ENCODE data around the gene TMEM132A. TPM values are rescaled to one million over a fixed set of nuclear protein-coding genes. Genes with fewer than 3 reads are reported as not detected.

The TMEM132A gene
- total and polyA plus RNA-seq, 3 experiments from 2014 or later: 0.68 to 0.73 TPM; not detected in 1

DNA sequence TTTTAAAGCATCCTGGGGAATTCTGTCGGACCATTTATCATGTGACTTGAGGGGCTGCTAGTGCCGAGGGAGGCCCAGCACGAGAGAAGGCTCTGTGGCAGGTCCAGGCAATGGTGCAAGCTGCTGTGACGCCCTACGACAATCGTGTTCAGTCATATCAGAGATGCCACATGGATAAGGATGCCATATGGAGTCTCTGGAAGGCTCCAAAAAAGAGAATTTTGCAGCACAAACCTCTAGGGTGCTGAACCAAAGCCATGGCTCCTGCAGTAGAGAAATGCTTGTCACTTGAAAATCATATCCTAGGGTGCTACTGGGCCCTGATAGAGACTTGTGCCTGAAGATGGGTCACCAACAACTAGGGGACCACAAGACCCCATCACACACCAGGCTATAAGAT, 40.5 kb downstream of the TMEM132A start:
- Histone ChIP-seq H3K27me3 (ENCODE audit: insufficient read depth, low read length, poor library complexity, severe bottlenecking) (no peaks in the 10 kb centered on the region), H3K36me3 (ENCODE audit: insufficient read depth, low read length) (no peaks in the 10 kb centered on the region), H3K9me3 (ENCODE audit: low read length) (no peaks in the 10 kb centered on the region), H3K4me3 (ENCODE audit: low read length) (no peak overlapping the region), H3K4me1 (ENCODE audit: insufficient read depth, low read length) (no peaks in the 10 kb centered on the region), H3K27ac (ENCODE audit: low read depth, low read length) (no peak overlapping the region)
- Mint-ChIP-seq H3K4me1 (no peaks in the 10 kb centered on the region), H3K36me3 (peaks cover 0 to 4% (median 2%) of the 10 kb centered on the region in 3 donors), H3K27me3 (peaks cover 8 to 9% of the 10 kb centered on the region in 2 donors), H3K9me3 (peaks cover 0 to 2% (median 0%) of the 10 kb centered on the region in 5 donors), H3K4me3 (no peak overlapping the region), H3K27ac (no peak overlapping the region)
- CTCF ChIA-PET: interaction anchor here (1.5 kb wide), 1 partner anchor 161 kb away, joined by 4 read pairs; no protein-coding TSS in a partner anchor
- POLR2A ChIA-PET: no interaction called here
- no peak for DNase-seq

DNA sequence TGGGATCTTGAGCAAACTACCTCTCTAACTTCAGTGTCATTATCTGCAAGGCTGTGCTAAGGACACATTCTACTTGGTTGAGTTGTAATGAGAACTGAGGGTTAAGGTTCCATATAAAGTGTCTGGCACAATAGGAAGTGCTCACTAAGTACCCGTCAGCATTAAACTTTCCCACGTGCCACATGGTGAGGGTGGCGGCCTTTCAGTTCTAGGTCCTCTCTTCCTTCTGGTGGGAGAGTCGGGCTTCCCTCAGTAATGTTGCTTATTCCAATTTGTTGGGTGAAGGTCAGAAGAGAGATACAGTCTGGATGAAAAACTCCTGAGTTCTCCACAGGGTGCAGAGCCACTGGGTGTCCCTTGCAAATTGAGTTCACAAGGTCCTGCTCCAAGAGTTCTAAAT, 42.6 kb downstream of the TMEM132A start:
- Histone ChIP-seq H3K36me3 (ENCODE audit: insufficient read depth, low read length) (no peaks in the 10 kb centered on the region), H3K9me3 (ENCODE audit: low read length) (no peaks in the 10 kb centered on the region), H3K27me3 (ENCODE audit: insufficient read depth, low read length, poor library complexity, severe bottlenecking) (no peaks in the 10 kb centered on the region), H3K27ac (ENCODE audit: low read depth, low read length) (no peak overlapping the region), H3K4me3 (ENCODE audit: low read length) (no peak overlapping the region), H3K4me1 (ENCODE audit: insufficient read depth, low read length) (peaks cover 14% of the 10 kb centered on the region)
- no peak overlapping the region for H3K4me3 Mint-ChIP-seq
- POLR2A ChIA-PET: interaction anchor here (0.6 to 1.6 kb wide), 2 partner anchors 114 to 162 kb away, joined by 3 read pairs; no protein-coding TSS in a partner anchor
- CTCF ChIA-PET: interaction anchor here (1.0 to 2.5 kb wide), 3 partner anchors 10 to 220 kb away, joined by 3 to 7 read pairs (median 3); no protein-coding TSS in a partner anchor
- peaks cover 0 to 2% (median 0%) of the 10 kb centered on the region in 5 donors for H3K9me3 Mint-ChIP-seq
- H3K4me1 Mint-ChIP-seq: peaks cover 16 to 17% (median 16%) of the 10 kb centered on the region in 3 donors
- H3K27me3 Mint-ChIP-seq: peaks cover 0 to 3% of the 10 kb centered on the region in 2 donors
- H3K27ac Mint-ChIP-seq: no peak overlapping the region
- no peak for DNase-seq
- peaks cover 2 to 4% (median 4%) of the 10 kb centered on the region in 3 donors for H3K36me3 Mint-ChIP-seq

DNA sequence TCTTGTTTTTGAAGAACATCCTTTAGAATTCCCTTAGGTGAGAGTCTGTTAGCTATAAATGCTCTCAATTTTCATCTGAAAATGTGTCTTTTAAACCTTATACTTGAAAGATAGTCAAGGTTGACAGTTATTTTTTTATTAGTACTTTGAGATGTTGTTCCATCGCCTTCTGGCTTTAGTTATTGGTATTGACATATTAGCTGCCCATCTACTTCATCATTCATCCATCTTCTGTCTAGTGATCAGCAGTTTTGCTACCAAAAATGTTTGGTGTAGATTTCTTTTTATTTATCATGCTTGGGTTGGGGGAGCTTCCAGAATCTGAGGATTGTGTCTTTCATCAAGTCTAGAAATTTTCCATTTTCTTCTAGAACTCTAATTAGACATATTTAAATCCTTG, 44.0 kb downstream of the TMEM132A start:
- POLR2A ChIA-PET: interaction anchor here (1.0 to 1.6 kb wide), 2 partner anchors 18 to 161 kb away, joined by 3 to 4 read pairs; no protein-coding TSS in a partner anchor
- Histone ChIP-seq H3K27me3 (ENCODE audit: insufficient read depth, low read length, poor library complexity, severe bottlenecking) (no peaks in the 10 kb centered on the region), H3K27ac (ENCODE audit: low read depth, low read length) (no peak overlapping the region), H3K9me3 (ENCODE audit: low read length) (no peaks in the 10 kb centered on the region), H3K4me3 (ENCODE audit: low read length) (no peak overlapping the region), H3K4me1 (ENCODE audit: insufficient read depth, low read length) (peaks cover 14% of the 10 kb centered on the region), H3K36me3 (ENCODE audit: insufficient read depth, low read length) (no peaks in the 10 kb centered on the region)
- H3K27ac Mint-ChIP-seq: no peak overlapping the region
- H3K27me3 Mint-ChIP-seq: peaks cover 0 to 1% of the 10 kb centered on the region in 2 donors
- no peak for DNase-seq
- peaks cover 0 to 2% (median 0%) of the 10 kb centered on the region in 5 donors for H3K9me3 Mint-ChIP-seq
- peaks cover 16 to 18% (median 16%) of the 10 kb centered on the region in 3 donors for H3K4me1 Mint-ChIP-seq
- peaks cover 3 to 15% (median 12%) of the 10 kb centered on the region in 3 donors for H3K36me3 Mint-ChIP-seq
- CTCF ChIA-PET: interaction anchor here (0.9 to 1.7 kb wide), 2 partner anchors 58 to 219 kb away, joined by 3 to 7 read pairs; no protein-coding TSS in a partner anchor
- no peak overlapping the region for H3K4me3 Mint-ChIP-seq

DNA sequence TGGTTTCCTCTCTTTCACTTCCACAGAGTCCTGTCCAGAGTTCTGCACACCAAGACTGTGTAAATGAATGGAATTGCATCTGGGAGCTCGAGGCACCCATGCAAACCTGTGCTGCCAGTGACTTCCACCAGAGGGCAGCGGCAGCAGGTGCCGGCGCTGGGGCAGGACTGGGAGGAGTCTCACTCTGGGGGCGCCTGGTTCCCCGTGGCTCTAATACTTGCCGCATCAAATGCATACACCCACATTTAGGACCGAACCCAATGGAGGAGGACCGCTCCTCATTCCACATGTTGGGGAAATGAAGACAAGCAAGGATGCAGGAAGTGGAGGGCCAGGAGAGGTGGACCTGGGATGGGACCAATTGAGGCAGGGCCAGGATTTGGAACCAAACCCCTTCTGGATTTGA, 46.1 kb downstream of the TMEM132A start:
- ChIA-PET POLR2A (interaction anchor here (0.7 to 1.3 kb wide), 8 partner anchors 35 to 159 kb away, joined by 3 to 5 read pairs (median 4); no protein-coding TSS in a partner anchor), CTCF (interaction anchor here (0.6 to 2.8 kb wide), 28 partner anchors 8 to 219 kb away, joined by 3 to 18 read pairs (median 5); partner anchors contain the start of genes CD5 and TMEM109)

DNA sequence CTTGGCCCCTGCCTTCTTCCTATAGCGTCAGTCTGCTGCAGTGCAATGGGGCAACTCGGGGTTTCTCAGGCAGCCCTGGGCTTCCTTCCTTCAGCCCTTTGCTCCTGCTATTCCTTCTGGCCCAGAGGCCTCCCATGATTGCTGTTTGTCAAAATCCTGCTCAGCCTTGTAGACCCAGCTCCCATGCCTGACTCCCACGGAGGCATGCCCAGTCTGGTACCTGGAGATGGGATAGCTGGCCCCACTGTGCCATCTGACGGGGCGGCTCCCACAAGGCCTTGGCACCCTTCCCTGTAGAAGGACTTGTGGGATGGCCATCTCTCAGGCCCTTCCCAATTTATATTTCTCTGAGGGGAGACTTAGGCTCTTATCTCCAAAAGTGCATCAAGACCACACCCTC, 46.6 kb downstream of the TMEM132A start:
- peaks cover 0 to 2% (median 0%) of the 10 kb centered on the region in 5 donors for H3K9me3 Mint-ChIP-seq
- POLR2A ChIA-PET: interaction anchor here (0.6 to 1.3 kb wide), 12 partner anchors 34 to 159 kb away, joined by 3 to 5 read pairs (median 3); partner anchors contain the start of gene TMEM109
- peak overlapping the region; percentile 90 to 97 (median 93) for H3K4me3 Mint-ChIP-seq
- no peaks in the 10 kb centered on the region for H3K36me3 ChIP-seq (ENCODE audit: insufficient read depth, low read length)
- H3K27me3 Mint-ChIP-seq: peaks cover 0 to 1% of the 10 kb centered on the region in 2 donors
- H3K4me1 ChIP-seq (ENCODE audit: insufficient read depth, low read length): peaks cover 26% of the 10 kb centered on the region
- peaks cover 34 to 42% (median 36%) of the 10 kb centered on the region in 3 donors for H3K4me1 Mint-ChIP-seq
- CTCF ChIA-PET: interaction anchor here (0.8 to 2.8 kb wide), 18 partner anchors 8 to 214 kb away, joined by 3 to 14 read pairs (median 5); partner anchors contain the start of gene TMEM109
- no peaks in the 10 kb centered on the region for H3K9me3 ChIP-seq (ENCODE audit: low read length)
- no peaks in the 10 kb centered on the region for H3K27me3 ChIP-seq (ENCODE audit: insufficient read depth, low read length, poor library complexity, severe bottlenecking)
- H3K4me3 ChIP-seq (ENCODE audit: low read length): peak overlapping the region; percentile 93
- H3K36me3 Mint-ChIP-seq: peaks cover 6 to 37% (median 12%) of the 10 kb centered on the region in 3 donors
- peak overlapping the region; percentile 85 to 99 (median 94) for H3K27ac Mint-ChIP-seq
- no peak overlapping the region for H3K27ac ChIP-seq (ENCODE audit: low read depth, low read length)
- no peak for DNase-seq

More for the DNA sequence above, 46.1 kb downstream of the TMEM132A start:
- H3K27ac ChIP-seq (ENCODE audit: low read depth, low read length): no peak overlapping the region
- no peaks in the 10 kb centered on the region for H3K36me3 ChIP-seq (ENCODE audit: insufficient read depth, low read length)
- peaks cover 0 to 1% of the 10 kb centered on the region in 2 donors for H3K27me3 Mint-ChIP-seq
- DNase-seq: peak; percentile 72 to 87 (median 74)
- peak overlapping the region; percentile 84 to 97 (median 93) for H3K4me3 Mint-ChIP-seq
- peak overlapping the region; percentile 93 for H3K4me3 ChIP-seq (ENCODE audit: low read length)
- no peaks in the 10 kb centered on the region for H3K9me3 ChIP-seq (ENCODE audit: low read length)
- peaks cover 0 to 2% (median 0%) of the 10 kb centered on the region in 5 donors for H3K9me3 Mint-ChIP-seq
- no peaks in the 10 kb centered on the region for H3K27me3 ChIP-seq (ENCODE audit: insufficient read depth, low read length, poor library complexity, severe bottlenecking)
- peaks cover 21% of the 10 kb centered on the region for H3K4me1 ChIP-seq (ENCODE audit: insufficient read depth, low read length)
- H3K4me1 Mint-ChIP-seq: peaks cover 31 to 39% (median 35%) of the 10 kb centered on the region in 3 donors
- H3K27ac Mint-ChIP-seq: peak overlapping the region; percentile 26 to 99 (median 94)
- H3K36me3 Mint-ChIP-seq: peaks cover 6 to 35% (median 12%) of the 10 kb centered on the region in 3 donors

DNA sequence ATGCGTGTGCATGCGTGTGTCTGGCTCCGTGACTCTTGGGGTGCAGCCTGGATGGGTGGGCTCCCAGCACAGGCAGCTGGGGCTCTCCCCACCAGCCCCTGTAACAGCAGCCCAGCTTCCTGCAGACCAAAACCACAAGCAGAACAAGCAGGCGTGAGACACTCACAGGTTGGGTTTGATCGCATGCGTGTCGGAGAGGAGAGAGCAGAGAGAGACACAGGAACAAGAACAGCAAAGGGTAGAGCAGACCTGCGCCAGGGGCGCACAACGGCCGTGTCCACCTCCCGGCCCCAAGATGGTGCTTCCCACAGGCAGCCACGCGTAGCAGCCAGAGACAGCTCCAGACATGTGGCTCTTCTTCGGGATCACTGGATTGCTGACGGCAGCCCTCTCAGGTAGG, 47.3 kb downstream of the TMEM132A start, which contains the start of gene CD6:
CD6 (plus strand) TSS at position 161 of the 400 bp plus-strand sequence; CDS start at position 347, 186 bp downstream.
- peaks cover 41 to 48% (median 42%) of the 10 kb centered on the region in 3 donors for H3K4me1 Mint-ChIP-seq
- H3K36me3 Mint-ChIP-seq: peaks cover 8 to 43% (median 12%) of the 10 kb centered on the region in 3 donors
- H3K27me3 ChIP-seq (ENCODE audit: insufficient read depth, low read length, poor library complexity, severe bottlenecking): no peaks in the 10 kb centered on the region
- ChIA-PET CTCF (interaction anchor here (0.8 to 2.8 kb wide), 16 partner anchors 8 to 134 kb away, joined by 3 to 14 read pairs (median 4); partner anchors contain the start of gene TMEM109), POLR2A (interaction anchor here (0.6 to 1.3 kb wide), 10 partner anchors 49 to 716 kb away, joined by 3 to 5 read pairs (median 3); partner anchors contain the start of gene TMEM109)
- peaks cover 0 to 1% of the 10 kb centered on the region in 2 donors for H3K27me3 Mint-ChIP-seq
- H3K4me3 ChIP-seq (ENCODE audit: low read length): peak within 1 kb of the TSS; percentile 93
- H3K9me3 ChIP-seq (ENCODE audit: low read length): no peaks in the 10 kb centered on the region
- peak within 1 kb of the TSS; percentile 90 for H3K27ac ChIP-seq (ENCODE audit: low read depth, low read length)
- peak within 1 kb of the TSS; percentile 85 to 99 (median 94) for H3K27ac Mint-ChIP-seq
- peaks cover 2% of the 10 kb centered on the region for H3K36me3 ChIP-seq (ENCODE audit: insufficient read depth, low read length)
- DNase-seq: peak; percentile 55 to 87 (median 77)
- peak within 1 kb of the TSS; percentile 90 to 97 (median 93) for H3K4me3 Mint-ChIP-seq
- H3K4me1 ChIP-seq (ENCODE audit: insufficient read depth, low read length): peaks cover 32% of the 10 kb centered on the region
- H3K9me3 Mint-ChIP-seq: peaks cover 0 to 2% (median 0%) of the 10 kb centered on the region in 5 donors

DNA sequence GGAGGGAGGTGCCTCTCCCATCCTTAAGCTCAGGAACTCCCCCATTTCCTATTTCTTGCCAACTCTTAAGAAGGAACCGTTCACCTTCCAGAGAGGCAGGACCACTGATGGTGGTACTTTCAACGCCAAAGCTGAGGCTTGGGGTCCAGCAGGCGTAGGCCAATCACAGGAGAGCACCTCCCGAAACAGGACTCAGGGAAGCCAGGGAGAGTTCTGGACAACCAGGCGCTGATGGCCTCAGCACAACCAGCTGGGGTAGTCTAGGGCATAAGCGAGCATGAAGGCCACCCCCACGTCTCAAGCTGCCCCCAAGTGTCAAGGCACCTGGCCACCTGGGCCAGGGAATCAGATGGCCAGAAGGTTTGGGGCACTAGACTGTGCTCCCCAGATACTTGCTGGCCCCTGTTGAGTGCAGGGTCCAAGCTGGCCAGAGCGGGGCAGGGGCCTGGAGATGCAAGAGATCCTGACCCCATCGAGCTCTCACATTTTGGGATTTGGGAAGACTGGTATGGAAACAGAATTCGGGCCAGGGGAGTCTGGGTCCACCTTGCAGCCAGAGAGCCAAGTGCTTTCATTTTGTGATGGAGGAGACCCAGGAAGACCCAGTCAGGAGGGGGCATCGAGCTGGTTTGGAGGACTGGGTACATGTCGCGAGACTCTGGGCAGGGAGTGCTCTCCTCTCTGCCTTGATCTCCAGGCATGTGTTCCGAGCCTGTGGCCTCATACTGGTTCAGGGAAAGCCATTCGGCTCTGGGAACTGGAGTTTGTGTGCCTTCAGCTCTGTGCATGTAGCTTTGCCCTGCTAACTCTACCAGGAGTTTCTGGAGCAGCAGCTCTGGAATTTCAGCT, 48.1 kb downstream of the TMEM132A start:
- Histone ChIP-seq H3K4me1 (ENCODE audit: insufficient read depth, low read length) (peaks cover 41% of the 10 kb centered on the region), H3K9me3 (ENCODE audit: low read length) (no peaks in the 10 kb centered on the region), H3K27ac (ENCODE audit: low read depth, low read length) (peak overlapping the region; percentile 90), H3K4me3 (ENCODE audit: low read length) (peak overlapping the region; percentile 93), H3K36me3 (ENCODE audit: insufficient read depth, low read length) (peaks cover 11% of the 10 kb centered on the region), H3K27me3 (ENCODE audit: insufficient read depth, low read length, poor library complexity, severe bottlenecking) (no peaks in the 10 kb centered on the region)
- peaks cover 49 to 57% (median 49%) of the 10 kb centered on the region in 3 donors for H3K4me1 Mint-ChIP-seq
- peak overlapping the region; percentile 85 to 99 (median 94) for H3K27ac Mint-ChIP-seq
- peaks cover 0 to under 1% (median 0%) of the 10 kb centered on the region in 5 donors for H3K9me3 Mint-ChIP-seq
- ChIA-PET CTCF (interaction anchor here (0.7 to 2.8 kb wide), 8 partner anchors 9 to 133 kb away, joined by 3 to 9 read pairs (median 4); partner anchors contain the start of gene CD5), POLR2A (interaction anchor here (0.6 to 0.9 kb wide), 2 partner anchors 110 to 715 kb away, joined by 3 read pairs; no protein-coding TSS in a partner anchor)
- peaks cover 0 to 1% of the 10 kb centered on the region in 2 donors for H3K27me3 Mint-ChIP-seq
- peak overlapping the region; percentile 90 to 97 (median 93) for H3K4me3 Mint-ChIP-seq
- peaks cover 10 to 51% (median 16%) of the 10 kb centered on the region in 3 donors for H3K36me3 Mint-ChIP-seq
- peak in 3 of 5 donors; percentile 38 to 61 (median 51) for DNase-seq

All from CD8-positive, alpha-beta memory T cell (primary cell).